ENCODE results near the gene B4GALT3.
A peak's percentile ranks its signal among the peaks of the same experiment; 100 is the strongest.

B4GALT3 gene

DNA sequence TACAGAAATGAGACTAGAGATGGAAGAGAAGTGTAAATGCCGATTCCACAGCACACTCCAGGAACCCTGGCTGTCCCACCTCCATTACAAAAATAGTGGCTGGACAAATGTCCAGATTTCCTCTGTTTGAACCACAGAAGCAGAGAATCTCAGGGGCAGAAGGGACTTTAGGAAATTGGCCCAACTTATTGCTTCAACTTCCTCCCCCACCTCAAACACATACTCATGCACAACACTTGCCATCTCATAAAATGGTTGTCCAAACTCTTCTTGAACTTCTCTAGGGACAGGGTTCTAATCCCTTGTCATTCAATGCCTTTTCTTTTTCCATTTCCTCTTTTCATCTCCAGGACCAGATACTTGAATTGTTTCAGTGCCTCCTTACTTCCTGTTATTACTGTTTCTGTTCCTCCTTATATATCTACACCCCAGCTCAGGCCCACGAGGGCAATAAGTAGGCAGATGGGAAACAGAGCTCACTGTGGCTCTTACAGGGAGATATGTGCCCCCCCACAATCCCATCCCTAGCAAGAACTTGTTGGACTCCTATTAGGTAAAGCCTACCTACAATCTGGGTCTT lies 8.5 kb upstream of the B4GALT3 start:
- H3K4me3 ChIP-seq (replicated peaks; ENCODE audit: low read depth, low read length), result no peak overlapping the region
- no peak for TF ChIP-seq CTCF (IDR thresholded peaks at IDR 0.05; ENCODE audit: low read depth, low read length, missing control alignments)
- no peak for DNase-seq (ENCODE audit: extremely low read depth, low read depth)

GRCh38 chr1:161185282-161185682 lies 8.0 kb upstream of the B4GALT3 start:
- H3K4me3 ChIP-seq (replicated peaks; ENCODE audit: low read depth, low read length), result no peak overlapping the region
- DNase-seq (ENCODE audit: extremely low read depth, low read depth), result peak; percentile 67
- TF ChIP-seq CTCF (IDR thresholded peaks at IDR 0.05; ENCODE audit: low read depth, low read length, missing control alignments), result no peak

GRCh38 chr1:161182214-161182613 lies 4.9 kb upstream of the B4GALT3 start:
- no peak for TF ChIP-seq CTCF (IDR thresholded peaks at IDR 0.05; ENCODE audit: low read depth, low read length, missing control alignments)
- DNase-seq (ENCODE audit: extremely low read depth, low read depth), result no peak
- H3K4me3 ChIP-seq (replicated peaks; ENCODE audit: low read depth, low read length), result no peak overlapping the region

- no peak overlapping the region for H3K4me3 ChIP-seq (replicated peaks; ENCODE audit: low read depth, low read length)
- peak; percentile 32 for TF ChIP-seq CTCF (IDR thresholded peaks at IDR 0.05; ENCODE audit: low read depth, low read length, missing control alignments)
- DNase-seq (ENCODE audit: extremely low read depth, low read depth), result no peak
These were observed 3.3 kb upstream of the B4GALT3 start for GRCh38 chr1:161180639-161181038.

DNA sequence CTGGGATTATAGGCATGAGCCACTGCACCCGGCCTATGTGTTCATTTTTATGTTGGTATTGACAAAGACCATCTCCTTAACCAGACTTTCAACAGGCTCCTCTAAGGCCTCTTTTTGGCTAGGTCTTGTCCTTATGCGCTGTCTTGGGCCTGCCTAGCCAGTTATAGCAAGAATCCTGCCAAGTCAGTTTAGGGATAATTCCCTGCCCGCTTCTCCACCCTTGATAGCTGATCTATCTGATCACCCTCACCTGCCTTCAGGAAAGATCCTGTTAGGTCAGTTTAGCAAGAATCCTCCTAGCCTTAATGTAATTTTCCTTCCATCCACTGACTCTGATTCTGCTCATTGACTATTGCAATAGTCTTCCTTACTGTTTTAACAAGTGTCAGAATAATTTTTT lies 2.4 kb upstream of the B4GALT3 start:
- no peak for TF ChIP-seq CTCF (IDR thresholded peaks at IDR 0.05; ENCODE audit: low read depth, low read length, missing control alignments)
- no peak overlapping the region for H3K4me3 ChIP-seq (replicated peaks; ENCODE audit: low read depth, low read length)
- no peak for DNase-seq (ENCODE audit: extremely low read depth, low read depth)

- no peak for TF ChIP-seq CTCF (IDR thresholded peaks at IDR 0.05; ENCODE audit: low read depth, low read length, missing control alignments)
- H3K4me3 ChIP-seq (replicated peaks; ENCODE audit: low read depth, low read length), result peak overlapping the region; percentile 81
- no peak for DNase-seq (ENCODE audit: extremely low read depth, low read depth)
These were observed 583 bp upstream of the B4GALT3 start for GRCh38 chr1:161177936-161178244.

GRCh38 chr1:161176468-161177111 lies 717 bp downstream of the B4GALT3 start:
- no peak for TF ChIP-seq CTCF (IDR thresholded peaks at IDR 0.05; ENCODE audit: low read depth, low read length, missing control alignments)
- no peak for DNase-seq (ENCODE audit: extremely low read depth, low read depth)
- H3K4me3 ChIP-seq (replicated peaks; ENCODE audit: low read depth, low read length), result peak overlapping the region; percentile 81
